ENCODE measurements around the gene OR6K2.

OR6K2 gene

GRCh38 chr1:158681606-158682005, 18.8 kb downstream of the OR6K2 start:
- no peak overlapping the region for H3K4me3 ChIP-seq (ENCODE audit: low read depth in 1 of 2, low read length in 2 of 2)
- no peaks in the 10 kb centered on the region for H3K27me3 ChIP-seq (ENCODE audit: control insufficient read depth in 1 of 2, insufficient read depth in 2 of 2, low read length in 2 of 2)
- no peaks in the 10 kb centered on the region for H3K36me3 ChIP-seq (ENCODE audit: insufficient read depth, low read length)
- no peaks in the 10 kb centered on the region for H3K9me3 ChIP-seq (ENCODE audit: low read length)
- no peak overlapping the region for H3K27ac ChIP-seq (ENCODE audit: low read depth, low read length)
- no peaks in the 10 kb centered on the region for H3K4me1 ChIP-seq (ENCODE audit: insufficient read depth, low read length)
- H3K9ac ChIP-seq (ENCODE audit: low read length) = no peak overlapping the region

GRCh38 chr1:158679289-158679688, 21.2 kb downstream of the OR6K2 start:
- Histone ChIP-seq H3K27ac (ENCODE audit: low read depth, low read length) (no peak overlapping the region), H3K4me3 (ENCODE audit: low read depth in 1 of 2, low read length in 2 of 2) (no peak overlapping the region), H3K27me3 (ENCODE audit: control insufficient read depth in 1 of 2, insufficient read depth in 2 of 2, low read length in 2 of 2) (no peaks in the 10 kb centered on the region), H3K9ac (ENCODE audit: low read length) (no peak overlapping the region), H3K4me1 (ENCODE audit: insufficient read depth, low read length) (no peaks in the 10 kb centered on the region), H3K9me3 (ENCODE audit: low read length) (no peaks in the 10 kb centered on the region), H3K36me3 (ENCODE audit: insufficient read depth, low read length) (no peaks in the 10 kb centered on the region)

GRCh38 chr1:158675563-158676323, 24.7 kb downstream of the OR6K2 start:
- H3K27me3 ChIP-seq (ENCODE audit: control insufficient read depth in 1 of 2, insufficient read depth in 2 of 2, low read length in 2 of 2) = no peaks in the 10 kb centered on the region
- no peaks in the 10 kb centered on the region for H3K9me3 ChIP-seq (ENCODE audit: low read length)
- H3K4me1 ChIP-seq (ENCODE audit: insufficient read depth, low read length) = no peaks in the 10 kb centered on the region
- no peaks in the 10 kb centered on the region for H3K36me3 ChIP-seq (ENCODE audit: insufficient read depth, low read length)
- H3K9ac ChIP-seq (ENCODE audit: low read length) = no peak overlapping the region
- no peak overlapping the region for H3K27ac ChIP-seq (ENCODE audit: low read depth, low read length)
- no peak overlapping the region for H3K4me3 ChIP-seq (ENCODE audit: low read depth in 1 of 2, low read length in 2 of 2)

- H3K4me1 ChIP-seq (ENCODE audit: insufficient read depth, low read length) = no peaks in the 10 kb centered on the region
- no peak overlapping the region for H3K9ac ChIP-seq (ENCODE audit: low read length)
- H3K9me3 ChIP-seq (ENCODE audit: low read length) = no peaks in the 10 kb centered on the region
- H3K27me3 ChIP-seq (ENCODE audit: control insufficient read depth in 1 of 2, insufficient read depth in 2 of 2, low read length in 2 of 2) = no peaks in the 10 kb centered on the region
- no peak overlapping the region for H3K4me3 ChIP-seq (ENCODE audit: low read depth in 1 of 2, low read length in 2 of 2)
- H3K36me3 ChIP-seq (ENCODE audit: insufficient read depth, low read length) = no peaks in the 10 kb centered on the region
- no peak overlapping the region for H3K27ac ChIP-seq (ENCODE audit: low read depth, low read length)
Measured at GRCh38 chr1:158674302-158674701, 26.1 kb downstream of the OR6K2 start.

GRCh38 chr1:158666037-158666436, 34.4 kb downstream of the OR6K2 start:
- H3K9me3 ChIP-seq (ENCODE audit: low read length) = no peaks in the 10 kb centered on the region
- no peak overlapping the region for H3K4me3 ChIP-seq (ENCODE audit: low read depth in 1 of 2, low read length in 2 of 2)
- no peak overlapping the region for H3K9ac ChIP-seq (ENCODE audit: low read length)
- no peaks in the 10 kb centered on the region for H3K4me1 ChIP-seq (ENCODE audit: insufficient read depth, low read length)
- H3K27me3 ChIP-seq (ENCODE audit: control insufficient read depth in 1 of 2, insufficient read depth in 2 of 2, low read length in 2 of 2) = no peaks in the 10 kb centered on the region
- no peaks in the 10 kb centered on the region for H3K36me3 ChIP-seq (ENCODE audit: insufficient read depth, low read length)
- H3K27ac ChIP-seq (ENCODE audit: low read depth, low read length) = no peak overlapping the region

- Histone ChIP-seq H3K27me3 (ENCODE audit: control insufficient read depth in 1 of 2, insufficient read depth in 2 of 2, low read length in 2 of 2) (no peaks in the 10 kb centered on the region), H3K9ac (ENCODE audit: low read length) (no peak overlapping the region), H3K36me3 (ENCODE audit: insufficient read depth, low read length) (no peaks in the 10 kb centered on the region), H3K4me1 (ENCODE audit: insufficient read depth, low read length) (no peaks in the 10 kb centered on the region), H3K27ac (ENCODE audit: low read depth, low read length) (no peak overlapping the region), H3K9me3 (ENCODE audit: low read length) (no peaks in the 10 kb centered on the region), H3K4me3 (ENCODE audit: low read depth in 1 of 2, low read length in 2 of 2) (no peak overlapping the region)
Measured at GRCh38 chr1:158654571-158654970, 45.9 kb downstream of the OR6K2 start.

- Histone ChIP-seq H3K4me3 (ENCODE audit: low read depth in 1 of 2, low read length in 2 of 2) (no peak overlapping the region), H3K27me3 (ENCODE audit: control insufficient read depth in 1 of 2, insufficient read depth in 2 of 2, low read length in 2 of 2) (no peaks in the 10 kb centered on the region), H3K4me1 (ENCODE audit: insufficient read depth, low read length) (no peaks in the 10 kb centered on the region), H3K27ac (ENCODE audit: low read depth, low read length) (no peak overlapping the region), H3K9me3 (ENCODE audit: low read length) (no peaks in the 10 kb centered on the region), H3K9ac (ENCODE audit: low read length) (no peak overlapping the region), H3K36me3 (ENCODE audit: insufficient read depth, low read length) (no peaks in the 10 kb centered on the region)
Measured at GRCh38 chr1:158654086-158654485, 46.4 kb downstream of the OR6K2 start.

- Histone ChIP-seq H3K9ac (ENCODE audit: low read length) (no peak overlapping the region), H3K4me3 (ENCODE audit: low read depth in 1 of 2, low read length in 2 of 2) (no peak overlapping the region), H3K4me1 (ENCODE audit: insufficient read depth, low read length) (no peaks in the 10 kb centered on the region), H3K9me3 (ENCODE audit: low read length) (no peaks in the 10 kb centered on the region), H3K27ac (ENCODE audit: low read depth, low read length) (no peak overlapping the region), H3K36me3 (ENCODE audit: insufficient read depth, low read length) (no peaks in the 10 kb centered on the region), H3K27me3 (ENCODE audit: control insufficient read depth in 1 of 2, insufficient read depth in 2 of 2, low read length in 2 of 2) (no peaks in the 10 kb centered on the region)
Measured at GRCh38 chr1:158652721-158653334, 47.6 kb downstream of the OR6K2 start.

All from muscle layer of colon (tissue), 2 donors.